GM12878 (cell line): ENCODE measurements around the gene ZNF281. TPM values are rescaled to one million over a fixed set of nuclear protein-coding genes. Genes with fewer than 3 reads are reported as not detected.
A peak's percentile ranks its signal among the peaks of the same experiment; 100 is the strongest.

Source experiments
- ATAC-seq: fragments of 200-7000 bp; cut with Tn5 transposase; 3 replicates; pipeline ENCODE4 v1.9.1; 2020; ENCODE audit warnings: mild to moderate bottlenecking, moderate library complexity
- BruUV-seq: library from RNA; stranded (reverse); fragments of 400-500 nt; replicated peaks from 2 replicates; lab custom pipeline; 2021; lab: Mats Ljungman, UMichigan
- CTCF ChIA-PET: fragments of 300-600 bp; sonication (Branson Sonifier 250); formaldehyde crosslinking; extraction: SDS; loops from one replicate; lab custom pipeline; 2021; ENCODE audit warnings: inconsistent platforms; lab: Yijun Ruan, JAX
- POLR2A ChIA-PET: fragments of 350-600 bp; formaldehyde crosslinking; extraction: SDS; loops from one replicate; lab custom pipeline; 2021; ENCODE audit warnings: inconsistent platforms; lab: Charles Lee
- RAD21 ChIA-PET: fragments of 300-600 bp; sonication (Branson Sonifier 250); formaldehyde crosslinking; loops from one replicate; lab custom pipeline; 2023; ENCODE audit warnings: antibody characterized with exemption; ENCODE audit not compliant: unreplicated experiment; lab: Charles Lee
- SMC1A ChIA-PET: fragments of 300-600 bp; sonication (Branson Sonifier 250); formaldehyde crosslinking; loops from one replicate; lab custom pipeline; 2023; ENCODE audit not compliant: unreplicated experiment, uncharacterized antibody; lab: Charles Lee
- DNase-seq: peaks from one replicate; pipeline ENCODE4 v3.0.0-alpha.2; 2011; ENCODE audit warnings: low read depth, low spot score
- FAIRE-seq: peaks from 3 replicates; lab custom pipeline; 2011; peaks lifted over from hg19 to GRCh38; lab: Jason Lieb, UNC
- H2AFZ ChIP-seq: 2 replicates; pipeline ENCODE4 v1.6.0; 2011; ENCODE audit warnings: low read depth, low read length, control low read depth; ENCODE audit not compliant: control insufficient read depth
- H3K27ac ChIP-seq: 2 replicates; pipeline ENCODE4 v1.5.1; 2011; ENCODE audit warnings: control low read depth; ENCODE audit not compliant: control insufficient read depth, insufficient read depth
- H3K27me3 ChIP-seq, 2 experiments: replicated peaks in 1 of 2; 2 replicates each; pipeline versions ENCODE4 v1.6.0 to v1.6.1; 2011; ENCODE audit warnings: low read length in 1 of 2; ENCODE audit not compliant: control insufficient read depth in 2 of 2, insufficient read depth in 2 of 2
- H3K36me3 ChIP-seq, 2 experiments: 2 replicates each; pipeline ENCODE4 v1.5.1; 2011; ENCODE audit warnings: low read length in 1 of 2; ENCODE audit not compliant: control insufficient read depth in 2 of 2, insufficient read depth in 2 of 2
- H3K4me1 ChIP-seq: 2 replicates; pipeline ENCODE4 v1.6.1; 2011; ENCODE audit warnings: mild to moderate bottlenecking, low read length, moderate library complexity, mixed read lengths; ENCODE audit not compliant: control insufficient read depth, insufficient read depth
- H3K4me2 ChIP-seq: 2 replicates; pipeline ENCODE4 v1.6.0; 2011; ENCODE audit warnings: control low read depth; ENCODE audit not compliant: control insufficient read depth, insufficient read depth
- H3K4me3 ChIP-seq: fragments of 200-600 bp; sonication (generic); 2 replicates; pipeline ENCODE4 v1.5.1; 2016
- H3K79me2 ChIP-seq: 2 replicates; pipeline ENCODE4 v1.6.0; 2011; ENCODE audit warnings: low read length; ENCODE audit not compliant: control insufficient read depth, insufficient read depth
- H3K9ac ChIP-seq: 2 replicates; pipeline ENCODE4 v1.8.0; 2011; ENCODE audit warnings: low read length, control low read depth, mixed read lengths; ENCODE audit not compliant: control insufficient read depth, insufficient read depth
- H3K9me3 ChIP-seq: replicated peaks from 3 replicates; pipeline ENCODE4 v1.5.1; 2011; ENCODE audit warnings: mild to moderate bottlenecking, low read length; ENCODE audit not compliant: control insufficient read depth, insufficient read depth
- H4K20me1 ChIP-seq: 2 replicates; pipeline ENCODE4 v1.6.0; 2011; ENCODE audit not compliant: control insufficient read depth, insufficient read depth
- E4F1 ChIP-seq: fragments of 450-650 bp; IDR thresholded peaks from 2 replicates; pipeline ENCODE4 v1.6.1; 2018; ENCODE audit warnings: borderline replicate concordance, mild to moderate bottlenecking; ENCODE audit not compliant: partially characterized antibody
- IRF4 ChIP-seq: IDR thresholded peaks from 2 replicates; pipeline ENCODE4 v1.6.1; 2011; ENCODE audit warnings: low read depth, low read length
- TCF12 ChIP-seq: IDR thresholded peaks from 2 replicates; pipeline ENCODE4 v1.6.1; 2011; ENCODE audit warnings: low read depth, mild to moderate bottlenecking, low read length
- TCF7 ChIP-seq: IDR thresholded peaks from 2 replicates; pipeline ENCODE4 v1.6.1; 2014; ENCODE audit warnings: antibody characterized with exemption, borderline replicate concordance
- ZBED1 ChIP-seq: IDR thresholded peaks from 2 replicates; pipeline ENCODE4 v1.6.1; 2016; ENCODE audit warnings: borderline replicate concordance
- ZNF622 ChIP-seq: fragments of 450-650 bp; IDR thresholded peaks from 2 replicates; pipeline ENCODE4 v1.6.1; 2017; ENCODE audit warnings: mild to moderate bottlenecking, inconsistent platforms
- WGBS: methylation state at CpG from one replicate; pipeline ENCODE4 v1.1.6; 2016; ENCODE audit warnings: low lambda C conversion rate; ENCODE audit not compliant: insufficient replicate concordance, insufficient coverage; ENCODE audit errors: missing lambda C conversion rate; 5-methylcytosine and 5-hydroxymethylcytosine counted together
- in situ Hi-C: fragments of 300-500 bp; cut with MboI; formaldehyde crosslinking; loops from 9 replicates; pipeline ENCODE4 v1.14.3; 2018; ENCODE audit warnings: mixed read lengths
- intact Hi-C: fragments of 100-400 bp; cut with micrococcal nuclease; formaldehyde crosslinking; loops from one replicate; pipeline ENCODE4 v1.14.2; 2022; ENCODE audit not compliant: unreplicated experiment
- polyA plus RNA-seq, 11 experiments: library from polyadenylated mRNA; depleted of rRNA in 4 of 11; unstranded in 6 of 11; stranded (reverse) in 5 of 11; fragments of >200 nt; fragmentation: Nextera tagmentation in 4 of 11; fragmentation: Illumina TruSeq in 1 of 11; extraction: Ambion mirVana in 4 of 11; extraction: Trizol in 1 of 11; gene quantifications; 1 replicate in 1 of 11; 2 replicates in 10 of 11; pipeline versions ENCODE4 v1.2.1 to v1.2.3, GENCODE V29; 2011 to 2016; ENCODE audit warnings: inconsistent platforms in 2 of 11, missing spikeins in 2 of 11, low read depth in 1 of 11
- total RNA-seq, 4 experiments: library from RNA; depleted of rRNA in 3 of 4; stranded (reverse); fragments of >200 nt in 3 of 4; fragmentation: Illumina TruSeq in 1 of 4; extraction: Trizol in 1 of 4; gene quantifications; 2 replicates each; pipeline versions ENCODE4 v1.2.1 to v1.2.3, GENCODE V29; 2013 to 2021

The ZNF281 gene
- total and polyA plus RNA-seq, 10 of the 15 experiments (the other 5 are each of a cell fraction or from before 2014, with no cell fraction given) = 8.3 to 21.8 (median 15.4) TPM

DNA sequence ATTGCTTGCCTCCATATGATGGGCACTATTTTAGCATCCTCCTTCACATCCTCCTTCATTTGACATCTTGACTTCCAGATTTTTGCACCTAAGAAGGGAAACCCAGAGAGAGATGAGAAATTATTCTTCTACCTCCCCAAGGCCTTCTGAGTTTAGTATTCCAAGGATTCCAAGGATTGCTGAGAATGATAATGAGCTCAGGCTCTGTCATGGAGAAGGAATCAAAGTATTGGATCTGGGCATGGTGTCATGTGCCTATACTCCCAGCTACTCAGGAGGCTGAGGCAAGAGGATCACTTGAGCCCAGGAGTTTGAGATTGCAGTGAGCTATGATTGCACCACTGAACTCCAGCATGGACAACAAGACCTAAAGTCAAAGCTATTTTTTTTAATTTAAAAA is 26.6 kb upstream of the ZNF281 start:
- no peak overlapping the region for H3K4me2 ChIP-seq
- no TSS peak for BruUV-seq
- H3K27me3 ChIP-seq = no peaks in the 10 kb centered on the region
- H3K79me2 ChIP-seq = no peaks in the 10 kb centered on the region
- ChIA-PET CTCF (interaction anchor here (1.0 to 1.6 kb wide), 2 partner anchors 32 to 42 kb away, joined by 3 read pairs; no protein-coding TSS in a partner anchor), SMC1A (interaction anchor here (0.9 to 2.6 kb wide), 8 partner anchors 8 to 147 kb away, joined by 3 to 10 read pairs (median 6); no protein-coding TSS in a partner anchor), RAD21 (no interaction called here), POLR2A (interaction anchor here (0.7 kb wide), 1 partner anchor 10 kb away, joined by 3 read pairs; no protein-coding TSS in a partner anchor)
- no peak for FAIRE-seq
- ATAC-seq = no peak
- DNase-seq = no peak
- H3K9ac ChIP-seq = no peak overlapping the region
- no peak overlapping the region for H3K4me3 ChIP-seq
- H3K9me3 ChIP-seq = no peaks in the 10 kb centered on the region
- no peak overlapping the region for H3K27ac ChIP-seq
- no peaks in the 10 kb centered on the region for H3K36me3 ChIP-seq
- H3K4me1 ChIP-seq = peaks cover 6% of the 10 kb centered on the region; the same call in 1 of the 2 replicates
- in situ Hi-C loops (no loop called here), intact Hi-C loops (no loop called here)
- TF ChIP-seq IRF4 = no peak
- no peak overlapping the region for H2AFZ ChIP-seq
- no peaks in the 10 kb centered on the region for H4K20me1 ChIP-seq

- 81% methylated on average over 8 of the region's 8 CpGs for WGBS
- no peaks in the 10 kb centered on the region for H3K36me3 ChIP-seq
- BruUV-seq = no TSS peak
- no peaks in the 10 kb centered on the region for H3K79me2 ChIP-seq
- peaks cover 6% of the 10 kb centered on the region; the same call in 1 of the 2 replicates for H3K4me1 ChIP-seq
- H3K27me3 ChIP-seq = no peaks in the 10 kb centered on the region
- SMC1A ChIA-PET = interaction anchor here (0.6 to 2.5 kb wide), 8 partner anchors 10 to 585 kb away, joined by 3 to 10 read pairs (median 4); no protein-coding TSS in a partner anchor
- no peak overlapping the region for H3K4me3 ChIP-seq
- RAD21 ChIA-PET = no interaction called here
- no peak for TF ChIP-seq ZBED1
- TF ChIP-seq E4F1 = no peak
- no peak for TF ChIP-seq ZNF622
- TF ChIP-seq TCF7 = no peak
- no peak for TF ChIP-seq TCF12
- DNase-seq (no peak), ATAC-seq (no peak; the same call in 2 of the 3 replicates), FAIRE-seq (no peak)
- no peak overlapping the region; the same call in 1 of the 2 replicates for H3K4me2 ChIP-seq
- H3K27ac ChIP-seq = no peak overlapping the region
- peak overlapping the region; percentile 5; the same call in 1 of the 2 replicates for H2AFZ ChIP-seq
- POLR2A ChIA-PET = interaction anchor here (0.7 to 1.5 kb wide), 3 partner anchors 11 to 13 kb away, joined by 3 to 4 read pairs (median 4); no protein-coding TSS in a partner anchor
- CTCF ChIA-PET = no interaction called here
- H4K20me1 ChIP-seq = no peaks in the 10 kb centered on the region
- in situ Hi-C loops (no loop called here), intact Hi-C loops (no loop called here)
- H3K9me3 ChIP-seq = no peaks in the 10 kb centered on the region
- H3K9ac ChIP-seq = no peak overlapping the region
These were observed 25.5 kb upstream of the ZNF281 start for GRCh38 chr1:200435200-200435780.
